ENCODE measurements around the gene ACSBG1.

The ACSBG1 gene

DNA sequence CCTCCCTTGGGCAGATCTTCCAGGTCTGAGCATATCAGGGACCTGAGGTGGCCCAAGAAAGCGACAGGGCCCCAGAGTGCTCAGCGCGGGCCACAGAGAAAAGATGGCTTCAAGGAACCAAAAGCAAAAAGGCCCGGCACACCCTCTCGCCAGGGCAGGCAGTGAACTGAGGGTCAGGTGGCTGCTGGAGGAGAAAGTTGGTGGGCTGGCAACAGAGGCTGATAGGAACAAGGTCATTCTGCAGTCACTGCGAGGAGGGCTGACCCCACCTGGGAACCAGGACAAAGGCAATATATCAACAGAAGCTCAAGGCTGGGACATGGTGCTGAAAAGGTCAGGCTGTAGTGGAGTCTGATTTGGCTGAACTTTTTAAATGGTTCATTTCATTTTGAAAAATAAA lies 2.8 kb upstream of the ACSBG1 start:
- 90 to 94% methylated on average over 5 of the region's 6 CpGs for WGBS, 2 experiments (ENCODE audit: insufficient coverage in 2 of 2)
- no peaks in the 10 kb centered on the region for H3K4me1 ChIP-seq (ENCODE audit: control insufficient read depth, insufficient read depth, low read length, poor library complexity, severe bottlenecking)
- H3K4me3 ChIP-seq (ENCODE audit: extremely low read depth, insufficient read depth, low read length, poor library complexity, severe bottlenecking), result no peak overlapping the region

DNA sequence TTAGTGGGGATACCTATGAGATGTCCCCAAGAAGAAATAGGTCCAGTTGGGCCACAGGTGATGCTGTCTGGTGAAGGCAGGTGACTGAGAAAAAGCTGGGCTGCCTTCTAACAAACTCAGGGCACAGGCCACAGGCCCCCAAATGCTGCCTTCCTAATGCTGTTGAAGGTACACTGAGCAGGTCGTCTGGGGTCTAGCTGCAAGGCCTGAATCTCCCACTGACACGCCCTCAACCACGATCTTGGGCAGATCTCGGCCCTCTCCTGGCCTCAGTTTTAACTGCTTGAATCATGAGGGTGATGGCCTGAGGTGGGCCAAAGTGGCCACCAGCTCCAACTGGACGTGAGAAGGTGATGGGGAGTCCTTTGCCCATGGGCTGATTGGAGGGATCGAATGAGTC lies 2.1 kb upstream of the ACSBG1 start:
- Histone ChIP-seq H3K4me1 (ENCODE audit: control insufficient read depth, insufficient read depth, low read length, poor library complexity, severe bottlenecking) (no peaks in the 10 kb centered on the region), H3K27ac (ENCODE audit: low read depth, low read length, severe bottlenecking) (no peak overlapping the region), H3K36me3 (ENCODE audit: control insufficient read depth, insufficient read depth, low read length) (no peaks in the 10 kb centered on the region), H3K9me3 (ENCODE audit: control insufficient read depth, low read length) (no peaks in the 10 kb centered on the region), H3K4me3 (ENCODE audit: extremely low read depth, insufficient read depth, low read length, poor library complexity, severe bottlenecking) (no peak overlapping the region)
- WGBS, 2 experiments (ENCODE audit: insufficient coverage in 2 of 2), result 91 to 96% methylated on average over 6 of the region's 6 CpGs

More for the DNA sequence above, 2.8 kb upstream of the ACSBG1 start:
- Histone ChIP-seq H3K27ac (ENCODE audit: low read depth, low read length, severe bottlenecking) (no peak overlapping the region), H3K9me3 (ENCODE audit: control insufficient read depth, low read length) (no peaks in the 10 kb centered on the region), H3K36me3 (ENCODE audit: control insufficient read depth, insufficient read depth, low read length) (no peaks in the 10 kb centered on the region)

DNA sequence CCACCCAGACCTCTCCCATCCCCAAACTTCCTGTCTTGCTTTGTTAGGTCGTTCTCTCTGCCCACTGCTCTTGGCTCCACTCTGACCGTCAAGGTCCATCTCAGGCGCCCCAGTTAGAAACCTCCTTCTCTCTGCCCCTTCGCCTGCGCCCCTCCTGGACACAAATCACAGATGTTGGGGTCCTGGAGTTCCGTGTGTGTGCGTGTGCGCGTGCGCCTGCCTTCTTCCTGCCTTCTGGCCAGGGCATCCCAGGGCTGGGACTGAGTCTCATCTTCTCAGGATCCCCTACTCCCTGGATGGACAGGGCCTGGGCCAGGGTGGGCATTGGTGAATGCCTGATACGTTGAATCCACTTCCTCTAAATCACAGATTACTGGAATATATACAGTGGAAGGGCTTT lies 869 bp downstream of the ACSBG1 start:
- H3K27ac ChIP-seq (ENCODE audit: low read depth, low read length, severe bottlenecking), result no peak overlapping the region
- no peaks in the 10 kb centered on the region for H3K9me3 ChIP-seq (ENCODE audit: control insufficient read depth, low read length)
- H3K36me3 ChIP-seq (ENCODE audit: control insufficient read depth, insufficient read depth, low read length), result no peaks in the 10 kb centered on the region
- H3K4me3 ChIP-seq (ENCODE audit: extremely low read depth, insufficient read depth, low read length, poor library complexity, severe bottlenecking), result no peak overlapping the region
- no peaks in the 10 kb centered on the region for H3K4me1 ChIP-seq (ENCODE audit: control insufficient read depth, insufficient read depth, low read length, poor library complexity, severe bottlenecking)
- 77 to 83% methylated on average over 2 to 4 of the region's 11 CpGs for whole genome bisulfite sequencing, 2 experiments (ENCODE audit: insufficient coverage in 2 of 2)

- H3K4me3 ChIP-seq (ENCODE audit: extremely low read depth, insufficient read depth, low read length, poor library complexity, severe bottlenecking), result no peak overlapping the region
- no peaks in the 10 kb centered on the region for H3K9me3 ChIP-seq (ENCODE audit: control insufficient read depth, low read length)
- H3K4me1 ChIP-seq (ENCODE audit: control insufficient read depth, insufficient read depth, low read length, poor library complexity, severe bottlenecking), result no peaks in the 10 kb centered on the region
- H3K27ac ChIP-seq (ENCODE audit: low read depth, low read length, severe bottlenecking), result no peak overlapping the region
- no peaks in the 10 kb centered on the region for H3K36me3 ChIP-seq (ENCODE audit: control insufficient read depth, insufficient read depth, low read length)
- WGBS, 2 experiments (ENCODE audit: insufficient coverage in 2 of 2), result 88 to 90% methylated on average over 5 of the region's 5 CpGs
Observed at GRCh38 chr15:78232951-78233350, 1.4 kb downstream of the ACSBG1 start.

- 86 to 90% methylated on average over 13 to 15 of the region's 17 CpGs for WGBS, 2 experiments (ENCODE audit: insufficient coverage in 2 of 2)
- Histone ChIP-seq H3K4me3 (ENCODE audit: extremely low read depth, insufficient read depth, low read length, poor library complexity, severe bottlenecking) (no peak overlapping the region), H3K4me1 (ENCODE audit: control insufficient read depth, insufficient read depth, low read length, poor library complexity, severe bottlenecking) (no peaks in the 10 kb centered on the region), H3K9me3 (ENCODE audit: control insufficient read depth, low read length) (no peaks in the 10 kb centered on the region), H3K36me3 (ENCODE audit: control insufficient read depth, insufficient read depth, low read length) (no peaks in the 10 kb centered on the region), H3K27ac (ENCODE audit: low read depth, low read length, severe bottlenecking) (no peak overlapping the region)
Observed at GRCh38 chr15:78229431-78230406, 4.6 kb downstream of the ACSBG1 start.

- 90 to 96% methylated on average over 6 of the region's 8 CpGs for WGBS, 2 experiments (ENCODE audit: insufficient coverage in 2 of 2)
Observed at GRCh38 chr15:78228356-78228996, 5.9 kb downstream of the ACSBG1 start.

GRCh38 chr15:78225783-78226541 lies 8.4 kb downstream of the ACSBG1 start:
- Histone ChIP-seq H3K4me3 (ENCODE audit: extremely low read depth, insufficient read depth, low read length, poor library complexity, severe bottlenecking) (no peak overlapping the region), H3K36me3 (ENCODE audit: control insufficient read depth, insufficient read depth, low read length) (no peaks in the 10 kb centered on the region), H3K27ac (ENCODE audit: low read depth, low read length, severe bottlenecking) (no peak overlapping the region), H3K4me1 (ENCODE audit: control insufficient read depth, insufficient read depth, low read length, poor library complexity, severe bottlenecking) (no peaks in the 10 kb centered on the region), H3K9me3 (ENCODE audit: control insufficient read depth, low read length) (no peaks in the 10 kb centered on the region)
- 100% methylated on average over 1 to 2 of the region's 3 CpGs for WGBS, 2 experiments (ENCODE audit: insufficient coverage in 2 of 2)

More at GRCh38 chr15:78228356-78228996, 5.9 kb downstream of the ACSBG1 start:
- H3K27ac ChIP-seq (ENCODE audit: low read depth, low read length, severe bottlenecking), result no peak overlapping the region
- H3K4me1 ChIP-seq (ENCODE audit: control insufficient read depth, insufficient read depth, low read length, poor library complexity, severe bottlenecking), result no peaks in the 10 kb centered on the region
- no peaks in the 10 kb centered on the region for H3K9me3 ChIP-seq (ENCODE audit: control insufficient read depth, low read length)
- H3K4me3 ChIP-seq (ENCODE audit: extremely low read depth, insufficient read depth, low read length, poor library complexity, severe bottlenecking), result no peak overlapping the region
- no peaks in the 10 kb centered on the region for H3K36me3 ChIP-seq (ENCODE audit: control insufficient read depth, insufficient read depth, low read length)

- 89 to 100% methylated on average over 1 to 2 of the region's 2 CpGs for WGBS, 2 experiments (ENCODE audit: insufficient coverage in 2 of 2)
- Histone ChIP-seq H3K27ac (ENCODE audit: low read depth, low read length, severe bottlenecking) (no peak overlapping the region), H3K4me3 (ENCODE audit: extremely low read depth, insufficient read depth, low read length, poor library complexity, severe bottlenecking) (no peak overlapping the region)
Observed at GRCh38 chr15:78224023-78224411, 10.3 kb downstream of the ACSBG1 start.

DNA sequence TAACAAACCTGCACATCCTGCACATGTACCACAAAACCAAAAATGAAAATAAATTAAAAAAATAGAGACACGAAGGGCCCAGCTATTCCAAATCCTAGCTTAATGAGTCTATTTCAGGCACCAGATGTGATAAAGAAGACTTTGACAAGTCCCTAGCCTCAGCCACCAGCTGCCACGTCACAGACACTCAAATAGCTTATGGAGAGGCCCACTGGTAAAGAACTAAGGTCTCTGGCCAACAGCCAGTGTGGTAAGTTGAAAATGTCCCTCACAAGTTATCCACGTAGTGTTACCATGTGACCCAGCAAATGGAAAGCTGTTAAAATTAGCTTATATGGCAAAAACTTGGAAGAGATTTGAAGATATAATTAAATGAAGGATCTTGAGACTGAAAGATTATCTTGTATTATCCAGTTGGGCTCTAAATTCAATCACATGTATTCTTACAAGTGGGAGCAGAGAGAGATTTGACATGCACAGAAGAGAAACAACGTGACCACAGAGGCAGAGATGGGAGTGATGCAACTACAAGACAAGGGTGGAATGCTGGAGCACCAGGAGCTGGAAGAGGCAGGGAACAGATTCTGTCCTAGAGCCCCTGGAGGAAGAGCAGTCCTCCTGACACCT lies 10.9 kb downstream of the ACSBG1 start:
- Histone ChIP-seq H3K9me3 (ENCODE audit: control insufficient read depth, low read length) (no peaks in the 10 kb centered on the region), H3K27ac (ENCODE audit: low read depth, low read length, severe bottlenecking) (no peak overlapping the region), H3K4me1 (ENCODE audit: control insufficient read depth, insufficient read depth, low read length, poor library complexity, severe bottlenecking) (no peaks in the 10 kb centered on the region), H3K36me3 (ENCODE audit: control insufficient read depth, insufficient read depth, low read length) (no peaks in the 10 kb centered on the region), H3K4me3 (ENCODE audit: extremely low read depth, insufficient read depth, low read length, poor library complexity, severe bottlenecking) (no peak overlapping the region)
- 83 to 100% methylated on average over 1 to 3 of the region's 4 CpGs for WGBS, 2 experiments (ENCODE audit: insufficient coverage in 2 of 2)

More at GRCh38 chr15:78224023-78224411, 10.3 kb downstream of the ACSBG1 start:
- H3K36me3 ChIP-seq (ENCODE audit: control insufficient read depth, insufficient read depth, low read length), result no peaks in the 10 kb centered on the region
- no peaks in the 10 kb centered on the region for H3K4me1 ChIP-seq (ENCODE audit: control insufficient read depth, insufficient read depth, low read length, poor library complexity, severe bottlenecking)
- no peaks in the 10 kb centered on the region for H3K9me3 ChIP-seq (ENCODE audit: control insufficient read depth, low read length)

- no peaks in the 10 kb centered on the region for H3K36me3 ChIP-seq (ENCODE audit: control insufficient read depth, insufficient read depth, low read length)
- WGBS, 2 experiments (ENCODE audit: insufficient coverage in 2 of 2), result 100% methylated on average over 4 of the region's 5 CpGs; no CpG with 5 or more reads in 1 of the 2 experiments
- H3K27ac ChIP-seq (ENCODE audit: low read depth, low read length, severe bottlenecking), result no peak overlapping the region
- no peaks in the 10 kb centered on the region for H3K9me3 ChIP-seq (ENCODE audit: control insufficient read depth, low read length)
- H3K4me3 ChIP-seq (ENCODE audit: extremely low read depth, insufficient read depth, low read length, poor library complexity, severe bottlenecking), result no peak overlapping the region
- H3K4me1 ChIP-seq (ENCODE audit: control insufficient read depth, insufficient read depth, low read length, poor library complexity, severe bottlenecking), result no peaks in the 10 kb centered on the region
Observed at GRCh38 chr15:78222745-78223395, 11.5 kb downstream of the ACSBG1 start.

Measured in mesodermal cell (in vitro differentiated cells).